ENCODE measurements around the gene LGALS8. TPM values are rescaled to one million over a fixed set of nuclear protein-coding genes. Genes with fewer than 3 reads are reported as not detected.

The LGALS8 gene
- total RNA-seq, 1 donor from 2014 or later = 70.7 TPM

GRCh38 chr1:236581528-236581927, 57.7 kb downstream of the LGALS8 start:
- intact Hi-C loops (cut with micrococcal nuclease) = no loop called here

GRCh38 chr1:236589531-236589930, 65.7 kb downstream of the LGALS8 start:
- intact Hi-C loops (cut with micrococcal nuclease) = no loop called here

DNA sequence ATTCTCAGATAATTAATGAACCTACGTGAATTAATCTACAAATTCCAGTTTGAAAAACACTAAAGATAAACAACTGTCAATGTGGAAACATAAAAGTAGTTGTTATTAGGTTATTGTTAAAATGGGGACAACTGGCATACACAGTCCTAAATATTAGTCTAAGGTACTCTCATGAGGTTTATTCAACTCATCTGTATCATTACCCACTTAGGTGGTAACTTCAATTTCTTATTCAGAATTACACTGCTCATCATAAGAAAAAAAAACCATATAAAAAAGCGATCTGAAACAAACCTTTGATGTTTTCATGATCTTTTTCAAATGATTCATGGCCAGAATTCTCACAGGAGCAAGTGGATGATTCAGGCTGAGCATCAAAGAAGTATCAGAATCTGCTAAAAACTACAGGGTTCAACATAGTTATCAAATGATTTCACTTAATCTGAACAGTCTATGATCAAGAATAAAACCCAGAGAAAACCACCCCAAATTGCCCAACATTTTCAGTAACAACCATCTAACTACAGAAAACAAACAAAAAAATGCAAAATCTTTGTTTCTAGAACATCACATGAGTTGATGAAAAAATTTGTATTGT, 66.9 kb downstream of the LGALS8 start:
- intact Hi-C loops (cut with micrococcal nuclease) = no loop called here

GRCh38 chr1:236602171-236602570, 78.4 kb downstream of the LGALS8 start:
- intact Hi-C loops (cut with micrococcal nuclease) = loop anchor here (10.0 kb wide), 2 partner anchors 497 to 783 kb away; no protein-coding TSS in a partner anchor

Other genes starting within 250 kb of the LGALS8 start
- gene ERO1B, start 242.0 kb upstream of the LGALS8 start, total RNA-seq = 1.5 and 3.4 TPM in 2 replicates
- 9.7 and 11.7 TPM in 2 replicates for gene EDARADD, start 129.7 kb upstream of the LGALS8 start, total RNA-seq
- 49.2 and 51.7 TPM in 2 replicates for gene HEATR1, start 80.5 kb downstream of the LGALS8 start, total RNA-seq
- gene ACTN2, start 162.5 kb downstream of the LGALS8 start, total RNA-seq = 0.05 TPM in 1 of 2 replicates, not detected in the other